Left forelimb (tissue), 1 donor: ENCODE measurements around the gene MAGEB3.

Source experiments
- DNase-seq: peaks from one replicate; pipeline ENCODE4 v3.0.0-alpha.2; 2018; ENCODE audit warnings: low spot score

The MAGEB3 gene

GRCh38 chrX:30278365-30278764 is 47.9 kb downstream of the MAGEB3 start:
- DNase-seq, result no peak

- DNase-seq, result no peak
Measured at GRCh38 chrX:30280428-30280827, 50.0 kb downstream of the MAGEB3 start.

- no peak for DNase-seq
Measured at GRCh38 chrX:30282527-30282926, 52.1 kb downstream of the MAGEB3 start.

GRCh38 chrX:30283456-30284200 is 53.2 kb downstream of the MAGEB3 start:
- no peak for DNase-seq
